NCI-H128 (cell line): ENCODE measurements around the gene FTO.

ENCODE experiments used
- DNase-seq: peaks from one replicate; lab custom pipeline; 2025; ENCODE audit not compliant: unreplicated experiment; lab: John Stamatoyannopoulos, UW

The FTO gene

DNA sequence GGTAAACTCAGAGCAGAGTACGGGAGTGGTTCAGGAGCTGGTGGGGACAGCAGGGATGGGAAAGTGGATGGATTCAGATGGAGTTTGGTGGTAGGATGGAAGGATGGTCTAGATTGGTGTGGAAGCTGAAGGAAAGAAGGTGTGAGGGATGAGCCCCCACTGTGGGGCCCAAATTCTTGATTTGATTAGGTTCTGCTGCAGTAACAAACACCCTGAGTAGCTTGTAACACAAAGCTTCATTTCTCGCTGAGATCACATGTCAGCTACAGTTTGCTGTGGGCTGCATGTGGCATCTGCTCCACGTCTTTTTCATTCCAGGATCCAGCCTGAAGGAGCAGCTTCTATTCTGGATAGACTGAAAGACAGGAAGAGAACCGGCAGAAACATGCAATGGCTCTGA lies 438.8 kb downstream of the FTO start:
- no peak for DNase-seq

DNA sequence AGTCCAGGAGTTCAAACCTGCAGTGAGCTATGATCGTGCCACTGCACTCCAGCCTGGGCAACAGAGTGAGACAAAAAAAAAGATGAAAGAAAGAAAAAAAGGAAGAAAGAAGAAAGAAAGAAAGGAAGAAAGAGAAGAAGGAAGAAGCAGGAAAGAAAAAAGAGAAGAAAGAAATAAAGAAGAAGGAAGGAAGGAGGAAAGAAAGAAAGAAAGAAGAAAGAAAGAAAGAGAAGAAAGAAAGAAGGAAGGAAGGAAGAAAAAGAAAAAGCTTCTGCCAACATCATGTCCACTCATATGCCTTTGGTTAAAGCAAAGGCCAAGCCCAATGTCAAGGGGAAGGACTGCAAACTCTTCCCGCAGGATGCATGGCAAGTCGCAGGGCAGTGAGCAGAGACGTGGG lies 439.5 kb downstream of the FTO start:
- no peak for DNase-seq

DNA sequence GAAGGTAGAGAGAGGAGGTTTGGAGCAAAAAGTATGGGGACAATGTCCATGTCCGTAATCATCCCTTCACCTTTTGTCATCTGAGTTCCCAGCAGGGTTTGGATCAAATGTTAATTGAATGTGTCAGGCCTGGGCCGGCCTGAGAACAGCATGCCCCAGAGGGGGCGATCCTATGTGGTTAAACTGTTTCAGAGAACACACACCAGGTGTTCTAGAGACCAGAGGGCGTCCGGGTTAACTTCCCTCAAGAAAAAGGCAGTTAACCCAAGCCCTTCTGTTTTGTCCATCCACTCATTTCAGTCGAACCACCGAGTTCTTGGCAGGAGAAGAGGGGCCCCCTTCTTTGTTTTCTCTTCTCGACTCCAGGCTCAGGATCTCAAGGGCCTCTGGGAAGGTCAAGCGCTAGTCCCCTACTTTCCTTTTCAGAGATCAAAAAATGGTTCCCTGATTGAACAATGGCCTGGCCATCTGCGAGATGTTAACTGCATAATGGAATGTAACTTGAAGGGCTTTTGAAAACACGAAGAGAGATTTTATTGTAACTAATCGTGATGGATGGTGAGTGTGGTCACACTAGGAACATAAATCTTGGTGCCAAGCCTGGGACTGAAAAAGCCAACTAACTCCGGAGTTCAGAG lies 440.1 kb downstream of the FTO start:
- DNase-seq: no peak

DNA sequence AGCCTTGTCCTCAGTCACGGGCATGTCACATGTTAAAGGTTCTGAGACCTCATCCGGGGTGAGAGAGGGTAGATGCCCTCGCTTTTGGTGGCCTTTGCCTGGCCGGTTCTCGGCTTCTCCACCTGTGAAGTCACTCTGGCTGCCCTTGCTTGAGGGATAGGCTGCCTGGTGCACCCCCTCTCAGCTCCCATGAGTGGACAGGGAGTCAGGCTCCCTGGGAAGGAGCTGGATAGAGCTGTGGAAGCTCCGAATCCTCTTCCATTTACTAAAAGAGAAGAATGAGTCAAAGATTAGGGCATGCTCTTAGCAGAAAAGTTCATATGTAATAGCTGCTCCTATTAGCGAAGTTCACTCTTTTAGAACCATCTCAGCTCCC lies 440.6 kb downstream of the FTO start:
- DNase-seq: no peak

DNA sequence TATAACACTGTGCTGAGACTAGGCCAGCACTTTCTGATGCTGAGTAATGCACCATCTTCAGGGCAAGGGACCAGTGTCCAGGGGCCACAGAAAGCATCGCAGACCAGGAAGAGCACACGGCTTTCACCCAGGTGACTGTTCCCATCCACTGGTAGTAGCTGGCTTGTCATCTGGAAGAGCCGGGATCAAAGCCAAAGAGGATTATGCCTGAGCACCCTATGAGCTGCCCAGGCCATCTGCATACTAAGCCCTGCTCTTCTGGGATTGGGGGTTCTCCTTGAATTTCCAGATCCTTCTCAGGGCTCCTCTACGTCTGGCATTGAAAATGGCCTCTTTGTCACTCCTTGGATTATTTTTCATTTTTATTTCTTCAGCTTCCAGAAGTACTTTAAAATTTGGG lies 441.9 kb downstream of the FTO start:
- no peak for DNase-seq

DNA sequence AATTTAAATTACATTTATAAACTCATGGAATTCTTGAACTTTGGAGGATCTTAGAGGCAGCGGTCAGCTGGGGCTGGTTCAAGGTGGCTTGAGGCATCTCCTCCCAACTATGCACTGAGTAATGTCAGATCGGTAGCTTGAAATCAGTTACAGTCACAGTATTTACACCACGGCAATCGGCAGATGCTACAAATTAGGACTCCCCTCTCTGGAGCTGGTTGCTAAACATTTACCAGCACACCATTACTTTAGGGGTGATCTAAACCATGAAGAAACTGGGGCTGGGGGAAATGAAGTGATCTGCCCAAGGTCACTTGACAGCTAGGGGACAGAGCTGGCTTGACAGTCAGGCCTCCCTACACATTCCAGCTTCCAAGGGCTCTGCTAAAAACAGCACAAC lies 445.0 kb downstream of the FTO start:
- DNase-seq: no peak

DNA sequence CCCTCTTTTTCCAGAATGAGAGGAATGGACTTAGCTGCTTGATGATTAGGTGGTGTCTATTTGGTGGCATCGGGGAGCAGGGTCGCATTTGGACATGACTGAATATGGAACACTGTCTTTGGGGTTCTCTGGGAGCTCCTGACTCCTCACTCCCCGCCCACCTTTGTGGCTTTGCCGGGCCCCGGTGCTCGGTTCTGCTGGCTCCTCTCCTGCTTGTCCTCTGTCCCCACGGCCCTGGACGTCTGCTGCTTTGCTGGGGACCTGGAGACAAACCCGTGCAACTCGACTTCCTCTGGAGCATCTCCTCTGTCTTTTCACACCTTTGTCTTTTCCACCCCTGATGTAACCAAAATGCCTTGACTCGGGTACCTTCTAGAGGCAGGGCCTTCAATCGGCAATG lies 446.9 kb downstream of the FTO start:
- no peak for DNase-seq

DNA sequence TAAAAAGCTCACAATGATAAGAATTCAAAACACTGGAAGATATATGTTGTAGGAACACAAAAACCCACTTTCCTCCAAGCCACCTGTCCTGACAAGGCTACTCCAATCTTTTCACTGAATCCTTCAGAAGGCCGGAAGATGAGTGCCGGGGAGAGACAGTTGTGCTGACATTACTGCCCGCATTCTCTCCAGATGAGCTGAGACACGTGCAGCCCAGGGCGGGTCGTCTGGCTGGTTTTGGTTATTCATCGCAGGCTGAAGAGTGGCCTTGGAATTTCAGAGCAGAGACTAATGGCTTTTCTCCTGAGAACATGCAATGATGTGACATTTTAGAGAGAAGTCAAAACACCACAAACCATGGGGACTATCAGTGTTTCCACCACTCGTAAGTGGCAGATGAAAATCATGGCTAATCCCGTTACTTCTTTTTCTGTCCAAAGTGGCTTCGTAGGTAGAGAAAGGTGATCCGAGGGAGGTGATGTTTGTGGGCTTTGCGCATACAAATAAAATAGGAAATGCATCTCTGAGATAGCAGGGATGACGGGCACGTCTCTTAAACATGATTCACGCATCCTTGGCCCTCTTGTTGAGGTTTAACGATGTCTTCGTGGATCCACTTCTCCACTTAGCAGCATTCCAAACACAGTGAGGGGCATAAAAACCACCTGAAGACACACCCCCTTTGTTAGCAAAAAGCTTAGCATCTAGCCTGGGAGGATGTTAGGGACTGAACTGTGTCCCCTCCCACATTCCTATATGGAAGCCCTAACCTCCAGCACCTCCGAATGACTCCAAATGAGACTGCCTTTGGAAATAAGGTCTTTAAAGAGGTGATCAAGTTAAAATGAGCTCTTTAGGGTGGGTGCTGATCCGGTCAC lies 448.6 kb downstream of the FTO start:
- DNase-seq: no peak

DNA sequence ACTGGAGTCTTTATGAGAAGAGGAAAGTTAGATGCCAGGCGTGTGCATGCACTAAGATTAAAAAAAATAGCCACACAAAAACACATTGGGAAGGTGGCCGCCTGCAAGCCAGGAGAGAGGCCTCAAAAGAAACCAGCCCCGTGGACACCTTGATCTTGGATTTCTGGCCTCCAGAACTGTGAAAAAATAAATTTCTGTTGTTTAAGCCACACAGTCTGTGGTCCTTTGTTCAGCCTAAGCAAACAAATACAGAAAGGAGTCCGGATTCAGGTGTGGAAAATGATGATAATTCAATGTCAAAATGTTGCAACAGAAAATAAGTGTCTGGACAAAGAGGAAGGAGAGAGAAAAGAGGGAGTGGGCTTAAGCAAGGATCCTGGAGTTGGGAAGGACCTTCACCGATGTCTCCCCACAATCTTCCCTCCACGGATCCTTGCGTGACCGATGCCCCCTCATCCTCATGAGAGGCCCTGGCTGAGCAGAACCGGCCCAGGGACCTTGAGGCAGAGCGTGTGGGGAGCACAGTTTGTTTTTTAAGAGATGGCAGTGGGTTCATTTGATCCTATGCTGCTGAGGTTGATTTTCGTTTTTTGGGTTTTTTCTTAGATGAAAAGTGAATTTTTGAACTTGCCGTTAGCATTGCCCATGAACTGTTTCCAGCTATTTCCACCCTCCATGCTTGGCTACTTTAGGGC lies 449.4 kb downstream of the FTO start:
- DNase-seq: no peak

DNA sequence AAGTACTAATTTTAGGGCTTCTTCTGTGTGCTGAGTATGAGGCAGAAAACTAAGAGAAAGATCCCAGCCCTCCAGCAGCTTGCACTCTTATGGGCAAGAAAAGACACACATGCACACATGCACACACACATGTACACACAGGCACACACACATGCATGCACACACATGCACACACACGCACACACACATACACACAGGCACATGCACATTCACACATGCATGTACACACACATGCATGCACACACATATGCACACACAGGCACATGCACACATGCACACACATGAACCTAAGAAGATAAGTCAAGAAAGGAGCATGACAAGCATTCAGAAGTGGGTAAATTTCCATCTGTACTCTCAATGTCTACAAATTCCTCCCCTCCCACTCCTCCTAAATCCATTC lies 452.4 kb downstream of the FTO start:
- DNase-seq: no peak

DNA sequence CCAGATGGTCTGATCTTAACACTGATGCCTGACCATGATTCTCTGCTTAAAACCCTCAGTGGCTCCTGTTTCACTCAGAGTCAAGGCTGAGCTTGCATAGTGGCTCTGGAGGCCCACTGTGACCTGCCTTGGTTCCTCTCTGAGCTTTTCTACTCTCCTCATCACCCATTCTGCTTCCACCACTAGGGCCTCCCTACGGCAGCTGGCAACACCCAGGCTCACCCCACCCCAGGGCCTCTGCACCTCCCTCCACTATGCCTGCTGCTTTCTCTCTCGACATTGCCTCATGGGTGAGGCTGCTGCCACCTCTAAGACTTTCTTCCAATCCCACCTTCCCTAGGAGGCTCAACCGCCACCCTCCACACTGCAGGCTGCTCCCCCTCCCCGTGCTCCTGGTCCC lies 455.0 kb downstream of the FTO start:
- no peak for DNase-seq

DNA sequence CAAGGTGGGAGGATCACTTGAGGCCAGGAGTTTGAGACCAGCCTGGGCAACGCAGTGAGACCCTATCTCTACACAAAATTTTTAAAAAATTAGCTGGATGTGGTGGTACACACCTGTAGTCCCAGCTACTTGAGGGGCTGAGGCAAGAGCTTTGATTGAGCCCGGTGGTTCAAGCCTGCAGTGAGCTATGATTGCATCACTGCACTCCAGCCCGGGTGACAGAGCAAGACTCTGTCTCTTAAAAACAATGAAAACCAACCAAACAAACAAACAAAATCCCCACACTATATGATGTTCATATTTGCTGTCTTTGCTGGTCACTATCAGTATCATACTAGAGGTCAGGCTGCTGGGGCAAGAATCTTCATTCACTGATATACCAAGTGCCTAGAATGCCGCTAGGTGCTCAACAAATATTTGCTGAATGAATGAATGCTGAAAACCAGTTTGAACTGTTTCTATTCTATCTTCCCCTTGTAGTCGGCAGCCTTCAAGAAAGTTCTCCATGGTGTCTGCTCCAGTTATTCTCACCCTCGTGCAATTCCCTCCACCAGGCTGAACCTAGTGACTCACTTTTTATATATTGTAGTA lies 455.6 kb downstream of the FTO start:
- DNase-seq: no peak

DNA sequence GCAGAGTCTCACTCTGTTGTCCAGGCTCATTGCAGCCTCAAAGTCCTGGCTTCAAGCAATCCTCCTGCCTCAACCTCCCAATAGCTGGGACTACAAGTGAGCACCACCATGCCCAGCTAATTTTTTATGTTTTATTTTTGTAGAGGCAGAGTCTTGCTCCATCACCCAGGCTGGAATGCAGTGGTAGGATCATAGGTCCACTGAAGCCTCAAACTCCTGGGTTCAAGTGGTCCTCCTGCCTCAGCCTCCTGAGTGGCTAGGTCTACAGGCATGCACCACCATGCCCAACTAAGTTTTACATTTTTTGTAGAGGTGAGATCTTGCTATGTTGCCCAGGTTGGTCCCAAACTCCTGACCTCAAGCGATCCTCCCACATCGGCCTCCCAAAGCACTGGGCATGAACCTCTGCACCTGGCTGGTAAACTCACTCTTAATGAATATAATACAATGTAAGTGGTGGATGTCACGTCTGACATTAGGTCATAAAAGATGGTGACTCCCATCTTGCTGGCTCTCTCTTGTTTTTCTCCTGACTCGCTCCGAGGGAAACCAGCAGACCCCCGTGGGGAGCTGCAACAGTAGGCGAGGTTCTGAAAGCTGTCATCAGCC lies 456.4 kb downstream of the FTO start:
- no peak for DNase-seq

DNA sequence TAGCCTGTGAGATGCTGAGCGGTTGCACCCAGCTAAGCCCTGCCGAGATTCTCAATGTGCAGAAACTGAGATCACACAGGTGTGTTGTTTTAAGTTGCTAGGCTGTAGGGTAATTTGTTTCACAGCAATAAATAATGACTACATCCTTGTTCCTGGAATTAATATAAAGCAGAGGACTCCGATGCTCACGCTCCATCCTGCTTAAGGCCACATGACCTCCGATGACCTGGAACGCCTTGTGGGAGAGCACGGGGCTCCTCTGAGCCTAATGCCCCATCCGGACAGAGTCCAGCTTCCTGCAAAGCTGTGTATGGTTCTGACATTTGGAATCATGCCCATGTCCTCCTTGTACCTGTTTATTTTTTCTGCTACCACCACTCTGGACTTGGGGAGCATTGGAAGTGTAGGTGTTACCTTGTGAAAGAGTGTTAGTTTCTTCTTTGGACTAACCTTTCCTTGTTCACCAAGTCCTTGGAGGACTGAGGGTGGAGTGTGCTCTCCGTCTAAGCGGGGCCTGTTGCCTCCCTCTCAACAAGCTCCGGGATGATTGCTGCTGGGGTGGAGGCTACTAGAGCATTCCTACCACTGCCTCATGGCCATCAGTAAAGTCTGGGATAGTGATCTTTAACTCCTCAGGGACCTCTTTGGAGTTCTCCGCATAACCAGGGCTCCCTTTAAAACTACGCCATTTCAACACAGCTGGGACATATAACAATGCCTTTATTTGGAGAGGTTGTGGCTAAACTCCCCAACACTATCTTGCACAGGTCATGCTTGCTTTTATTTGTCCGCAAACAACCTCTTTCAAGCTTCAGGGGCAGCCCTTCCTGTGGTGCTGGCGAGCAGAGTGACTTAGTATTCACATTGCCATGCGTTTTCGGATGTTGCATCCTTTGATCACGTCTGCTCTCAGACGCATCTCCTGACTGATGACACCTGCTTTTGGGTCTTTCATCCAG lies 457.3 kb downstream of the FTO start:
- DNase-seq: no peak

DNA sequence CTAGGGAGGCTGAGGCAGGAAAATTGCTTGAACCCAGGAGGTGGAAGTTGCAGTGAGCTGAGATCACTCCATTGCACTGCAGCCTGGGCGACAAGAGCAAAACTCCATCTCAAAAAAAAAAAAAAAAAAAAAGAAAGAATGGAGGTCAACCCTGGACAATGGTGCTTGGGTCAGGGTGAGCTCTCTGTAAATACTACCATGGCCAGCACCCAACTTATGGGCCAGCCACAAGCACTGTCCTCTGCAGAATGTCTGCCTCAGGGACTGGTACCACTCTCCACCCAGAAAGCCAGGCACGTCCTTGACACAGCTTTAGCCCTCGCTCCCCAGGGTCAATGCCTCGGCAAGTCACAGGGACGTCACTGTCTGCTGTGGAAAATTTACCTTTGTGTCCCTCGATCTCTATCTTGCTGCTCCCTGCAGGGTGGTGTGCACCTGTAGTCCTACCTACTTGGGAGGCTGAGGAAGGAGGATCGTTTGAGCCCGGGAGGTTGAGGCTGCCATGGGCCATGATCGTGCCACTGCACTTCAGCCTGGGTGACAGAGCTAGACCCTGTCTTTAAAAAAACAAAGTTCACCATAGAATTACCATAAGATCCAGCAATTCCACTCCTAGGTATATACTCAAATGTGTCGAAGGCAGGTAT lies 459.4 kb downstream of the FTO start:
- DNase-seq: no peak

DNA sequence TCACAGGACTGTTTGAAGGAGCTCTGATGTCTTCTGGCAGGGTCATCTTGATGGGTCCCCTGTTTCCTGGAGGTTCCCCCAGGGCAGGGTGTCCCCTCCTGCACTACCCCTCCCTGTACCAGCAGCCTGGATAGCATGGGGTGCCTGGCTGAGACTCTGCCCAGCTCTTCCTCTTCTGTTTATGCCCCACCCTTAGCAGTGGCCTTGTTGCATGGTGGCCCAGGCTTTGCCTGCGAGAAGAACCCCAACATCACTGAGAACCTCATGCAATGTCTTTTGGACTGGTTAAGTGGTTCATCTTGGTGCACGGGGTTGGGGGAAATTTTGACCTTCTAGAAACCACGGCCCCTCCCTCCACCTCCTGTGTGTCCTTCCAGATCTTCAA lies 460.8 kb downstream of the FTO start:
- DNase-seq: no peak

DNA sequence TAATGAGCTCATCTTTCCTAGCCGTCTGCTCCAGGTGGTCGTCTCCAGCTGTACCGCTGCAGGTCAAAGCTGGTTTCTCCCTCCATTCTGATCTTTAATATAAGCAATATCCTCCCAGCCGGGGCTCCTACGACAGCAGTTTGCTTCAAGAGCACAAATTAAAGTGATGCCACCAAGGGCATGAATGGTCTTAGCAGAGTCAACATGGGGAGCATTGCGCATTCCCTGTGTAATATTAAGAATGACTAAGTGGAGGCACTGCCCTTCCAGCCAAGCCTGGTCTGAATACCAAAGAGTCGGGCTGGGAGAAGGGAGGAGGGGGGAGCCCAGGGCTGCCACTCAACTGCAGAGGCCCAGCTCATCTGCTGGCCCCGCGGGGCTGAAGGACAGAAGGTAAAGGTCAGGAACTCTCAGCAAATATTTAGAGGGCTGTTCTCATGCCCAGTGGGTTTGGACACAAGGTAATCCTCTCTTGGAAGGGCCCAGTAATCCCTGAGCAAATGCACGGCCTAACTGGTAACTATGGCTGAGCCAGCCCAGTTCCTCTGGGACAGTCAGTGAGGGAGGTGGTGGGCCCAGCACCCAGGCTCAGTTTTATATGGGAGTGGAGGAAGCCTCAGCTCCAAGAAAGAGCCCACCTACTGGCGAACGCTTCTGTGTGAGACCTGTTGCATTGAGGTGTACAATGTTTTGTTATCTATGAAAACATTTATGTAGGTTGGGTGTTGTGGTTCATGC lies 461.4 kb downstream of the FTO start:
- DNase-seq: no peak

DNA sequence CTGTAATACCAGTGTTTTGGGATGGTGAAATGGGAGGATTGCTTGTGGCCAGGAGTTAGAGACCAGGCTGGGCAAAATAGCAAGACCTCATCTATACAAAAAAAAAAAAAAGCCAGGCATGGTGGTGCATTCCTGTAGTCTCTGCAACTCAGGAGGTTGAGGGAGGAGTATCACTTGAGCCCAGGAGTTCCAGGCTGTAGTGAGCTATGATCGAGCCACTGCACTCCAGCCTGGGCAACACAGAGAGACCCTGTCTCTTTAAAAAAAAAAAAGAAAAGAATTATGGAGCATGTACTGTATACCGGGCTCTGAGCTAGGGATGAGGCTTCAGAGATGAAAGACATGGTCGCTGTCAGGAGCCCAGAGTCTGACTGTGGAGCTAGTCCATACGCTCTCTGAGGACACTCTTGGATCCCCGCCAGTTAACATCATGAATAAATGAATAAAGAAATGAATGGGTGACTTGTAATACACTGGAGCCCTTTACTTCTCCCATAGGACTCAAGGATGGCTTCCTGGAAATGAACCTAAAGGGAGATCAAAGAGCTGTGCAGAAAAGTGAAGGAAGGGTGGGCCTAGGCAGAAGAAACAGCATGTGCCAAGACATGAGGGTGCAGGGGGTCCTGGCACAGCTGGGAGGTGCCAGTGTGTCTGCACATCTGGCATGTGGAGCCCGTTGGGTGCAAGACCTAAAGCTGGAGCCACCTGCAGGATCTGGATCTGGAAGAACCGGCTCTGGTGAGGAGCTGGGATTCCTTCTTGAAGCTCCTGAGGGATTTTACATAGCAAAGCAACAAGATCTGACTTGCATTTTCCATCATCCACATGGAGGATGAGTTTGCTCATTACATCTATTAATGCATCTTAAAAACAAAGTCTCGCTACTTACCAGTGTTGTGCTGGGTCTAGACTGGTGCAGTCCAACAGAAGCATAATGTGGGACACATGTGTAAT lies 462.2 kb downstream of the FTO start:
- DNase-seq: no peak
